Large intestine (tissue), 3 donors: ENCODE data around the gene PTPN18. TPM values are rescaled to one million over a fixed set of nuclear protein-coding genes. Genes with fewer than 3 reads are reported as not detected.
A peak's percentile ranks its signal among the peaks of the same experiment; 100 is the strongest.

ENCODE experiments used
- DNase-seq, 2 donors: peaks; one replicate each; pipeline versions ENCODE4 v3.0.0 to v3.0.0-alpha.2; 2013
- H3K27ac ChIP-seq: one replicate; pipeline ENCODE4 v1.5.1; 2013; ENCODE audit warnings: low read length
- H3K27me3 ChIP-seq: 2 replicates; pipeline ENCODE4 v1.6.1; 2013; ENCODE audit warnings: low read length; ENCODE audit not compliant: control insufficient read depth, insufficient read depth
- H3K36me3 ChIP-seq: 2 replicates; pipeline ENCODE4 v1.6.1; 2013; ENCODE audit warnings: low read length; ENCODE audit not compliant: control insufficient read depth, insufficient read depth
- H3K4me1 ChIP-seq: one replicate; pipeline ENCODE4 v1.6.1; 2013; ENCODE audit warnings: low read length; ENCODE audit not compliant: control insufficient read depth, insufficient read depth
- H3K4me3 ChIP-seq: one replicate; pipeline ENCODE4 v1.5.1; 2013; ENCODE audit warnings: low read length
- H3K9me3 ChIP-seq: one replicate; pipeline ENCODE4 v1.6.1; 2013; ENCODE audit warnings: mild to moderate bottlenecking, low read depth, low read length, moderate library complexity; ENCODE audit not compliant: control insufficient read depth
- whole genome bisulfite sequencing: methylation state at CpG from one replicate; pipeline ENCODE4 v1.1.5; 2013; ENCODE audit warnings: low lambda C conversion rate; ENCODE audit not compliant: insufficient coverage; 5-methylcytosine and 5-hydroxymethylcytosine counted together
- polyA plus RNA-seq: library from polyadenylated mRNA; unstranded; fragments of 120-200 nt; gene quantifications from one replicate; pipeline ENCODE4 v1.2.1, GENCODE V29; 2013

Gene PTPN18
- polyA plus RNA-seq, 1 donor: 64.4 TPM

- Histone ChIP-seq H3K4me3 (no peak overlapping the region), H3K36me3 (peaks cover 12% of the 10 kb centered on the region), H3K9me3 (no peaks in the 10 kb centered on the region), H3K27me3 (no peaks in the 10 kb centered on the region), H3K27ac (no peak overlapping the region), H3K4me1 (no peaks in the 10 kb centered on the region)
- no peak for DNase-seq
- WGBS: 83% methylated on average over 1 of the region's 11 CpGs
Observed at GRCh38 chr2:130380096-130380934, 24.5 kb downstream of the PTPN18 start.

- H3K4me1 ChIP-seq: no peaks in the 10 kb centered on the region
- H3K4me3 ChIP-seq: no peak overlapping the region
- DNase-seq: no peak
- whole genome bisulfite sequencing: no CpG with 5 or more reads among the region's 4 CpGs
- peaks cover 9% of the 10 kb centered on the region for H3K36me3 ChIP-seq
- H3K27ac ChIP-seq: no peak overlapping the region
- no peaks in the 10 kb centered on the region for H3K27me3 ChIP-seq
- H3K9me3 ChIP-seq: no peaks in the 10 kb centered on the region
Observed at GRCh38 chr2:130381145-130381544, 25.3 kb downstream of the PTPN18 start.

GRCh38 chr2:130381619-130382018 is 25.8 kb downstream of the PTPN18 start:
- H3K36me3 ChIP-seq: peaks cover 8% of the 10 kb centered on the region
- H3K27ac ChIP-seq: no peak overlapping the region
- no CpG with 5 or more reads among the region's 4 CpGs for WGBS
- no peaks in the 10 kb centered on the region for H3K4me1 ChIP-seq
- DNase-seq: no peak
- no peak overlapping the region for H3K4me3 ChIP-seq
- no peaks in the 10 kb centered on the region for H3K9me3 ChIP-seq
- no peaks in the 10 kb centered on the region for H3K27me3 ChIP-seq

- H3K9me3 ChIP-seq: no peaks in the 10 kb centered on the region
- H3K27me3 ChIP-seq: no peaks in the 10 kb centered on the region
- no peak overlapping the region for H3K4me3 ChIP-seq
- H3K27ac ChIP-seq: no peak overlapping the region
- H3K36me3 ChIP-seq: peaks cover 5% of the 10 kb centered on the region
- no CpG with 5 or more reads among the region's 8 CpGs for WGBS
- DNase-seq: no peak
- no peaks in the 10 kb centered on the region for H3K4me1 ChIP-seq
Observed at GRCh38 chr2:130382313-130382917, 26.6 kb downstream of the PTPN18 start.

- WGBS: 80% methylated on average over 1 of the region's 3 CpGs
- DNase-seq: no peak
- H3K4me3 ChIP-seq: no peak overlapping the region
- H3K27ac ChIP-seq: no peak overlapping the region
- H3K9me3 ChIP-seq: no peaks in the 10 kb centered on the region
- H3K4me1 ChIP-seq: peaks cover 4% of the 10 kb centered on the region
- H3K36me3 ChIP-seq: peaks cover 2% of the 10 kb centered on the region
- no peaks in the 10 kb centered on the region for H3K27me3 ChIP-seq
Observed at GRCh38 chr2:130385709-130386108, 29.9 kb downstream of the PTPN18 start.

DNA sequence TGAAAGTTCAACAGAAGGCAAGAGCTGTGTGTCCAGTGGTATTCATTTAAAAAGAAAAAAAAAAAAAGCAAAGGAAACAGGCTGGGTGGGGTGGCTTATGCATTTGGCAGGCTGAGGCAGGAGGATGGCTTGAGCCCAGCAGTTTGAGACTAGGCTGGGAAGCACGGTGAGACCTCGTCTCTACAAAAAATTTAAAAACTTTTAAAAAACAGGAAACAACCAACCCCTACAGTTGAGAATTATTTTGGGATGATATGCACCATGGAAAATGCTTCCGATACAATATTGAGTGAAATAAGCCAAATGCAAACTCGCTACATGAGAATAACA is 31.2 kb downstream of the PTPN18 start:
- DNase-seq: no peak
- Histone ChIP-seq H3K4me1 (peaks cover 6% of the 10 kb centered on the region), H3K27me3 (no peaks in the 10 kb centered on the region), H3K9me3 (no peaks in the 10 kb centered on the region), H3K4me3 (no peak overlapping the region), H3K27ac (no peak overlapping the region), H3K36me3 (no peaks in the 10 kb centered on the region)
- 100% methylated on average over 2 of the region's 4 CpGs for WGBS

GRCh38 chr2:130387804-130388203 is 31.9 kb downstream of the PTPN18 start:
- H3K27ac ChIP-seq: no peak overlapping the region
- no peak for DNase-seq
- WGBS: no CpG with 5 or more reads among the region's 4 CpGs
- no peaks in the 10 kb centered on the region for H3K27me3 ChIP-seq
- H3K4me3 ChIP-seq: no peak overlapping the region
- no peaks in the 10 kb centered on the region for H3K9me3 ChIP-seq
- H3K36me3 ChIP-seq: no peaks in the 10 kb centered on the region
- H3K4me1 ChIP-seq: peaks cover 6% of the 10 kb centered on the region

DNA sequence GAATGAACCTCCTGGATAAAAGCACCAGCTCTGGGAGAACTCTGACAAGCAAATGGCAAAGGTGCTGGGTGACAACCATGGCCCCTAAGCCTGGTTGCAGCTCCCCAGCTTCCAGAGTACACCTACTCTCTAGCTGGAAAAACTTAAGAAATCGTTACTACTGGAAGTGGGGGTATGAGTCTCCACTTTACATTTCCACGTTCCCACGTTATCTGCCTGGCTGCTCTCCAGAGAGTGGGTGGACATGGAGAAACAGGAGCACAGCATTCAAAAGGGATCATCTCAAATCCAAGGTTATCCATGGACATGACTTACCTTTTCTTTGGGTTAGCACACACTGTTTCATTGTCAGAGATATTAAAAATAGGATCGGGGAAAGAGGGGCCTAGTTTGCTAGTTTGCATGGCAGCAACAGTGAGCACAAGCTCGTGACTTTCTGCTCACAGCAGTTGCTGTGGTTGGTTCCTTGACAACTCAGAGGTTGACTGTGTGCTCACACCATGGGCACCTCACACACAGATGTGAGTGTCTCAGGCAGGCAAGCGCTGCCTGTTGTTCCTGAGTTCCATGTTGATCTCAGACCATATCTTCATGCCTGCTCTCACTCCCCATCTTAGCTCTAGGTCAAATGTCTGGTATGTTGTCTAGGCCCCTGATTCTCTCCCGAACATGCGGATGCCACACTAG is 32.5 kb downstream of the PTPN18 start:
- H3K27ac ChIP-seq: no peak overlapping the region
- no peak for DNase-seq
- no peaks in the 10 kb centered on the region for H3K36me3 ChIP-seq
- H3K4me1 ChIP-seq: peaks cover 6% of the 10 kb centered on the region
- no CpG with 5 or more reads among the region's 8 CpGs for WGBS
- H3K4me3 ChIP-seq: no peak overlapping the region
- H3K9me3 ChIP-seq: no peaks in the 10 kb centered on the region
- no peaks in the 10 kb centered on the region for H3K27me3 ChIP-seq

DNA sequence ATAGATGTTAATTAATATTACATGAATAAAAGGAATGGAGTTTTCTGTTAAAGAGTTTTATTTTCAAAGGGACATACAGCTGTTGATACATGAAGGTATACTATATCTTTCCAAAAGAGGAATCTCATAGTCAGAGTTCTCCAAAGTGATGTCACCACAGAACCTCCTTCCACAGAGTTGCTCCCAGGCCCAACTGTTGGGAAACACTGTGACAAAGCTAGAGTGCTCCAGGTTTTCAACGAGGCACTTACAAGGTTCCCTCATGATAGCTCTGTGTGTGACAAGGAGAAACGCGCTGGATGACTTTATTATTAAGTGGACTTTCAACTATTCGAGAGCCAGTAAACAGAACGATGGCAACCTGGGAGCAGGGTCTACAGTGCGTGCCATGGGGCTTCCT is 33.5 kb downstream of the PTPN18 start:
- no peaks in the 10 kb centered on the region for H3K9me3 ChIP-seq
- H3K27me3 ChIP-seq: no peaks in the 10 kb centered on the region
- no peak overlapping the region for H3K27ac ChIP-seq
- DNase-seq: peak in 1 of 2 donors; percentile 4
- 80% methylated on average over 1 of the region's 6 CpGs for WGBS
- H3K36me3 ChIP-seq: no peaks in the 10 kb centered on the region
- H3K4me1 ChIP-seq: peaks cover 6% of the 10 kb centered on the region
- no peak overlapping the region for H3K4me3 ChIP-seq

DNA sequence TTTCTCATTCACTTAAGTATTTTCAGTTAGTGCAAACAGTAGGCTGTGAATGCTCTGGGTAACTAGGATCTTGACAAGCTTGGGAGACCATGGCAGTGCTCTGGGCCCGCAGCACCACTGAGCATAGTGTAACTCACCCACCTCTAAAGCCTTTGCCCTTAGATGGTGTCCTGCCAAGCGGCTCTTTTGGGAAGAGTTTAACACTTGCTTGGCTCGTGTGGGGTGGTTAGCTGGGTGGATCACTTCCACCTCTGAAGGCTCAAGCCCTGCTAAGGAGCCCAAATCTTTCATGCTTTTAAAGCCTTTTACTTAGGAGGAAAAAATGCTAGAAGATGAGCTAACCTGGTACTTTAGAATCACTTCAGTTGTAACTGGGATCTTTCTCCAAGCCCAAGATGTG is 33.9 kb downstream of the PTPN18 start:
- no peak overlapping the region for H3K4me3 ChIP-seq
- no peaks in the 10 kb centered on the region for H3K36me3 ChIP-seq
- H3K27me3 ChIP-seq: no peaks in the 10 kb centered on the region
- no peak overlapping the region for H3K27ac ChIP-seq
- no peaks in the 10 kb centered on the region for H3K9me3 ChIP-seq
- peaks cover 6% of the 10 kb centered on the region for H3K4me1 ChIP-seq
- DNase-seq: peak in 1 of 2 donors; percentile 1
- no CpG with 5 or more reads among the region's 3 CpGs for WGBS
